K562 (cell line): ENCODE measurements around the gene PTPN7. TPM values are rescaled to one million over a fixed set of nuclear protein-coding genes. Genes with fewer than 3 reads are reported as not detected.
A peak's percentile ranks its signal among the peaks of the same experiment; 100 is the strongest.

Source experiments
- ATAC-seq: fragments of 200-7000 bp; cut with Tn5 transposase; 3 replicates; pipeline ENCODE4 v1.9.1; 2020; ENCODE audit warnings: moderate library complexity
- BruUV-seq: library from RNA; stranded (reverse); fragments of 400-500 nt; replicated peaks from 2 replicates; lab custom pipeline; 2021; lab: Mats Ljungman, UMichigan
- CTCF ChIA-PET: fragments of 300-600 bp; formaldehyde crosslinking; extraction: SDS; loops from one replicate; lab custom pipeline; 2021; ENCODE audit warnings: low intra/inter-chr PET ratio; lab: Yijun Ruan, JAX
- POLR2A ChIA-PET: fragments of 300-600, 350-650 bp; sonication (Branson Sonifier 250); formaldehyde crosslinking; extraction: SDS; loops from one replicate; lab custom pipeline; 2021; ENCODE audit warnings: antibody characterized with exemption, inconsistent platforms; lab: Yijun Ruan, JAX
- DNase-seq, 4 experiments: peaks; one replicate each; pipeline versions ENCODE4 v3.0.0 to v3.0.0-alpha.2; 2011 to 2018; ENCODE audit warnings: low spot score in 3 of 4, mixed read lengths in 3 of 4; ENCODE audit errors: extremely low read depth in 1 of 4
- FAIRE-seq: peaks from 2 replicates; lab custom pipeline; 2011; peaks lifted over from hg19 to GRCh38; lab: Jason Lieb, UNC
- H2AFZ ChIP-seq: 2 replicates; pipeline ENCODE4 v1.6.0; 2011; ENCODE audit warnings: low read depth, low read length, control low read depth, inconsistent platforms
- H3K27ac ChIP-seq: fragments of 200-600 bp; 3 replicates; pipeline ENCODE4 v1.8.0; 2011; ENCODE audit warnings: low read depth, mild to moderate bottlenecking, control low read depth, inconsistent platforms, low read length, moderate library complexity, mixed read lengths; ENCODE audit errors: extremely low read depth
- H3K27me3 ChIP-seq, 2 experiments: fragments of 300-600 bp in 1 of 2; 2 replicates in 1 of 2; 3 replicates in 1 of 2; pipeline versions ENCODE4 v1.6.0 to v1.8.0; 2011; ENCODE audit warnings: inconsistent platforms in 2 of 2, low read length in 2 of 2, mild to moderate bottlenecking in 1 of 2, mixed read lengths in 1 of 2, moderate library complexity in 1 of 2; ENCODE audit not compliant: control insufficient read depth in 2 of 2, insufficient read depth in 2 of 2
- H3K36me3 ChIP-seq: fragments of 300-600 bp; 3 replicates; pipeline ENCODE4 v1.8.0; 2011; ENCODE audit warnings: mild to moderate bottlenecking, low read length, inconsistent platforms; ENCODE audit not compliant: control insufficient read depth, insufficient read depth
- H3K4me1 ChIP-seq, 2 experiments: fragments of 200-600 bp in 1 of 2; replicated peaks in 1 of 2; 2 replicates in 1 of 2; 3 replicates in 1 of 2; pipeline versions ENCODE4 v1.5.1 to v1.8.0; 2011; ENCODE audit warnings: inconsistent platforms in 2 of 2, low read length in 2 of 2, mild to moderate bottlenecking in 1 of 2, mixed read lengths in 1 of 2, moderate library complexity in 1 of 2; ENCODE audit not compliant: control insufficient read depth in 2 of 2, insufficient read depth in 2 of 2
- H3K4me2 ChIP-seq: 2 replicates; pipeline ENCODE4 v1.6.1; 2011; ENCODE audit warnings: low read length, control low read depth, inconsistent platforms, mixed read lengths; ENCODE audit not compliant: insufficient read depth
- H3K4me3 ChIP-seq: fragments of 200-600 bp; sonication (generic), shearing (Covaris generic); 2 replicates; pipeline ENCODE4 v1.5.1; 2016; ENCODE audit warnings: control low read depth, inconsistent platforms
- H3K79me2 ChIP-seq: fragments of 200-600 bp; 3 replicates; pipeline ENCODE4 v1.8.0; 2011; ENCODE audit warnings: low read length, inconsistent platforms; ENCODE audit not compliant: control insufficient read depth, insufficient read depth
- H3K9ac ChIP-seq, 2 experiments: 2 replicates each; pipeline versions ENCODE4 v1.6.0 to v1.6.1; 2011; ENCODE audit warnings: low read depth in 2 of 2, low read length in 2 of 2, control low read depth in 1 of 2, inconsistent platforms in 1 of 2, mild to moderate bottlenecking in 1 of 2, mixed read lengths in 1 of 2; ENCODE audit not compliant: insufficient read depth in 1 of 2
- H3K9me1 ChIP-seq: one replicate; pipeline ENCODE4 v1.6.0; 2011; ENCODE audit warnings: inconsistent platforms, mild to moderate bottlenecking, low read length, moderate library complexity; ENCODE audit not compliant: control insufficient read depth, insufficient read depth
- H3K9me3 ChIP-seq: replicated peaks from 2 replicates; pipeline ENCODE4 v1.5.1; 2011; ENCODE audit warnings: low read depth, low read length, inconsistent platforms; ENCODE audit not compliant: control insufficient read depth, insufficient read depth
- H4K20me1 ChIP-seq: replicated peaks from 2 replicates; pipeline ENCODE4 v1.6.1; 2011; ENCODE audit warnings: low read length, inconsistent platforms, mixed read lengths; ENCODE audit not compliant: control insufficient read depth, insufficient read depth
- ARNT ChIP-seq, 2 experiments: fragments of 450-650 bp; IDR thresholded peaks; 2 replicates each; pipeline ENCODE4 v1.6.1; 2016; ENCODE audit warnings: mild to moderate bottlenecking in 1 of 2
- L3MBTL2 ChIP-seq: fragments of 450-650 bp; IDR thresholded peaks from 2 replicates; pipeline ENCODE4 v1.6.1; 2016; ENCODE audit warnings: mild to moderate bottlenecking, moderate library complexity
- NCOR1 ChIP-seq: fragments of 450-650 bp; IDR thresholded peaks from 2 replicates; pipeline ENCODE4 v1.6.1; 2016; ENCODE audit warnings: mild to moderate bottlenecking, moderate library complexity
- NRF1 ChIP-seq, 2 experiments: fragments of 450-650 bp; IDR thresholded peaks in 1 of 2; conservative IDR thresholded peaks in 1 of 2; 2 replicates each; pipeline ENCODE4 v1.6.1; 2014; ENCODE audit warnings: mild to moderate bottlenecking in 2 of 2
- SUPT5H ChIP-seq: fragments of 450-650 bp; IDR thresholded peaks from 2 replicates; pipeline ENCODE4 v1.6.1; 2016
- TOE1 ChIP-seq, 2 experiments: fragments of 450-650 bp in 1 of 2; sonication (generic) in 1 of 2; formaldehyde crosslinking in 1 of 2; IDR thresholded peaks; 2 replicates each; pipeline versions ENCODE4 v1.7.1 to v1.8.0; 2016 to 2022; ENCODE audit warnings: borderline replicate concordance in 2 of 2, mild to moderate bottlenecking in 2 of 2, antibody characterized with exemption in 1 of 2, inconsistent platforms in 1 of 2, low read depth in 1 of 2, missing genetic modification reagents in 1 of 2, moderate library complexity in 1 of 2
- ZNF134 ChIP-seq: fragments of 250-450 bp; sonication (Bioruptor Pico); conservative IDR thresholded peaks from 2 replicates; pipeline ENCODE4 v1.4.0; 2020
- ZNF282 ChIP-seq: sonication (generic); formaldehyde crosslinking; IDR thresholded peaks from 2 replicates; pipeline ENCODE4 v1.8.1; 2023; ENCODE audit warnings: missing genetic modification reagents
- ZNF408 ChIP-seq: fragments of 250-450 bp; sonication (Bioruptor Pico); IDR thresholded peaks from 2 replicates; pipeline ENCODE4 v1.4.0; 2020; ENCODE audit warnings: low read depth, mild to moderate bottlenecking, moderate library complexity
- ZNF696 ChIP-seq: fragments of 250-450 bp; sonication (Bioruptor Pico); conservative IDR thresholded peaks from 2 replicates; pipeline ENCODE4 v1.4.0; 2020; ENCODE audit warnings: mild to moderate bottlenecking, moderate library complexity
- ZNF717 ChIP-seq: fragments of 250-450 bp; sonication (Bioruptor Pico); IDR thresholded peaks from 2 replicates; pipeline ENCODE4 v1.5.0; 2021
- ZNF764 ChIP-seq: fragments of 250-450 bp; sonication (Bioruptor Pico); IDR thresholded peaks from 2 replicates; pipeline ENCODE4 v1.4.0; 2020; ENCODE audit warnings: low read depth, mild to moderate bottlenecking, moderate library complexity
- WGBS: fragments of 100-300 bp; shearing (Covaris generic); methylation state at CpG from one replicate; pipeline ENCODE4 v1.1.6; 2016; ENCODE audit warnings: low coverage, mixed read lengths; ENCODE audit not compliant: insufficient coverage; ENCODE audit errors: missing lambda C conversion rate; 5-methylcytosine and 5-hydroxymethylcytosine counted together
- in situ Hi-C: fragments of 300-500 bp; cut with MboI; formaldehyde crosslinking; loops from 4 replicates; pipeline ENCODE4 v1.15.0; 2018; ENCODE audit warnings: inconsistent platforms, mixed read lengths
- intact Hi-C: fragments of 100-400 bp; cut with micrococcal nuclease; formaldehyde crosslinking; loops from 2 replicates; pipeline ENCODE4 v1.14.2; 2022
- polyA plus RNA-seq, 8 experiments: library from polyadenylated mRNA; depleted of rRNA in 4 of 8; stranded (reverse) in 5 of 8; unstranded in 3 of 8; fragments of >200 nt; fragmentation: Nextera tagmentation in 2 of 8; fragmentation: Illumina TruSeq in 1 of 8; extraction: Ambion mirVana in 2 of 8; extraction: Trizol in 1 of 8; gene quantifications; 2 replicates each; pipeline versions ENCODE4 v1.2.1 to v1.2.3, GENCODE V29; 2011 to 2014; ENCODE audit warnings: inconsistent platforms in 1 of 8, missing spikeins in 1 of 8
- total RNA-seq, 7 experiments: library from RNA; depleted of rRNA in 6 of 7; stranded (reverse); fragments of >200 nt in 6 of 7; fragmentation: Illumina TruSeq in 2 of 7; extraction: Trizol in 2 of 7; gene quantifications; 2 replicates each; pipeline versions ENCODE4 v1.2.1 to v1.2.3, GENCODE V29; 2011 to 2021; ENCODE audit warnings: low replicate concordance in 1 of 7
- TF ChIP-seq, protein P1 (sequence below): fragments of 450-650 bp; IDR thresholded peaks from 2 replicates; pipeline ENCODE4 v1.6.1; 2018; ENCODE audit not compliant: partially characterized antibody
- TF ChIP-seq, protein P2 (sequence below): fragments of 450-650 bp; formaldehyde crosslinking; IDR thresholded peaks from 2 replicates; pipeline ENCODE4 v1.4.0; 2020; ENCODE audit warnings: mild to moderate bottlenecking, moderate library complexity
- TF ChIP-seq, protein P3 (sequence below), 2 experiments: fragments of 200-800 bp in 1 of 2; sonication (Bioruptor generic) in 1 of 2; sonication (generic) in 1 of 2; formaldehyde crosslinking in 1 of 2; IDR thresholded peaks in 1 of 2; conservative IDR thresholded peaks in 1 of 2; 2 replicates each; pipeline versions ENCODE4 v1.5.0 to v1.6.1; 2016 to 2020; ENCODE audit warnings: missing compliant biosample characterization in 1 of 2, missing genetic modification characterization in 1 of 2, missing genetic modification reagents in 1 of 2

PTPN7 gene
- total and polyA plus RNA-seq, 9 of the 15 experiments (the other 6 are each of a cell fraction or from before 2014, with no cell fraction given): 18.7 to 144 (median 120) TPM

DNA sequence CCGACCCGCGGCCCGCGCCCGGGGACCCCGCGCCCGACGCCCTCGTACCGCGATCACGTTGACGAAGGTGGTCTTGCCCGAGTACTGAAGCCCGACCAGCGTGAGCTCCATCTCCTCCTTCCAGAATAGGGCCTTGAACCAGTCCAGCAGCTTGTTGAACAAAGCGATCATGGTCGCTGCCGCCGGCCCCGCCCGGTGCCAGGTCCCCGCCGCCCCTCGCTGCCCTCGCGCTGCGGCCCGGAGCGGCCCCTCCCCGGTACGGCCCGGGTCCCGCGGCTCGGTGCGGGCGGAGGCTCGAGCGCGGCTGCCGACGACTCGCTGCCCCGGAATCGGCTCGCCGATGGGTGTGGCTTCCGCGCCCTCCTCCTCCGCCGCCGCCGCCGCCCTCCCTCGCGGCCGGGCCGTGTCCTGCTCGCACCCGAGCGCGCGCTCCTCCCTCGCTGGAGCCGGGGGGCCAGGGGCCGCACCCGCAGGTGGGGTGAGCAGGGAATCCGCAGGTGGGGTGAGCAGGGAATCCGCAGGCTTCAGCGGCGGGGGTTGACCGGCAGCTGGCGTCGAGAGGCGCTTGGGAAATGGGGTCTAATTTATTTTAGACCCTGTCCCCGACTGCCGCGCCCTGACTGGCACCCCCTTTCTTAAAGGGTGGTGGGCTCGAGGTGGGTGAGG lies 15.9 kb downstream of the PTPN7 start, which contains the start of gene ARL8A:
Gene ARL8A, minus strand, starts transcription at position 336 of the 666 bp plus-strand sequence. Its CDS starts 165 bp downstream, at position 171.
- WGBS: under 1% methylated on average over 62 of the region's 82 CpGs
- peak within 1 kb of the TSS; percentile 84 for H3K4me2 ChIP-seq
- peak within 1 kb of the TSS; percentile 96 for H2AFZ ChIP-seq
- peaks cover 30% of the 10 kb centered on the region for H3K79me2 ChIP-seq
- no peaks in the 10 kb centered on the region for H3K27me3 ChIP-seq
- BruUV-seq: no TSS peak
- CTCF ChIA-PET: no interaction called here
- in situ Hi-C loops (no loop called here), intact Hi-C loops (no loop called here)
- peaks cover 19 to 31% of the 10 kb centered on the region in 2 experiments; a peak in 4 of 5 replicates for H3K4me1 ChIP-seq
- H3K9me1 ChIP-seq: peaks cover 4% of the 10 kb centered on the region
- H4K20me1 ChIP-seq: peaks cover 7% of the 10 kb centered on the region
- peak within 1 kb of the TSS; percentile 80 for H3K4me3 ChIP-seq
- H3K9ac ChIP-seq: peak within 1 kb of the TSS; percentile 76 to 97
- DNase-seq: peak; percentile 81 to 92 (median 91)
- H3K27ac ChIP-seq: peak within 1 kb of the TSS; percentile 73
- H3K36me3 ChIP-seq: peaks cover 35% of the 10 kb centered on the region
- FAIRE-seq: no peak
- ATAC-seq: peak; percentile 86
- POLR2A ChIA-PET: interaction anchor here (0.6 to 8.9 kb wide), 8 partner anchors 8 to 181 kb away, joined by 3 to 49 read pairs (median 4); no protein-coding TSS in a partner anchor
- no peaks in the 10 kb centered on the region for H3K9me3 ChIP-seq
- TF ChIP-seq ARNT (IDR thresholded peaks at IDR 0.05) (no peak), ZNF134 (0 out of 2 replicates have a peak, but pooled peaks have one; percentile 27), L3MBTL2 (peak; percentile 76), ZNF282 (CRISPR knock-in tag) (peak; percentile 26; the same call in 1 of the 2 replicates), ZNF764 (CRISPR knock-in tag) (peak; percentile 30; the same call in 1 of the 2 replicates), NCOR1 (no peak), NRF1 (conservative IDR thresholded peaks at IDR 0.05 in 1 of 2, IDR thresholded peaks at IDR 0.05 in 1 of 2) (peak in 1 of 2 experiments; percentile 19; a peak in 2 of 4 replicates), TOE1 (IDR thresholded peaks at IDR 0.05; ENCODE audit: borderline replicate concordance) (peak; percentile 25; the same call in 1 of the 2 replicates), TOE1 (CRISPR knock-in tag; IDR thresholded peaks at IDR 0.05; ENCODE audit: borderline replicate concordance, low read depth) (no peak), SUPT5H (peak; percentile 19; the same call in 1 of the 2 replicates), ZNF717 (no peak), ZNF696 (CRISPR knock-in tag) (no peak), ZNF408 (no peak)
- TF ChIP-seq, protein P1, sequence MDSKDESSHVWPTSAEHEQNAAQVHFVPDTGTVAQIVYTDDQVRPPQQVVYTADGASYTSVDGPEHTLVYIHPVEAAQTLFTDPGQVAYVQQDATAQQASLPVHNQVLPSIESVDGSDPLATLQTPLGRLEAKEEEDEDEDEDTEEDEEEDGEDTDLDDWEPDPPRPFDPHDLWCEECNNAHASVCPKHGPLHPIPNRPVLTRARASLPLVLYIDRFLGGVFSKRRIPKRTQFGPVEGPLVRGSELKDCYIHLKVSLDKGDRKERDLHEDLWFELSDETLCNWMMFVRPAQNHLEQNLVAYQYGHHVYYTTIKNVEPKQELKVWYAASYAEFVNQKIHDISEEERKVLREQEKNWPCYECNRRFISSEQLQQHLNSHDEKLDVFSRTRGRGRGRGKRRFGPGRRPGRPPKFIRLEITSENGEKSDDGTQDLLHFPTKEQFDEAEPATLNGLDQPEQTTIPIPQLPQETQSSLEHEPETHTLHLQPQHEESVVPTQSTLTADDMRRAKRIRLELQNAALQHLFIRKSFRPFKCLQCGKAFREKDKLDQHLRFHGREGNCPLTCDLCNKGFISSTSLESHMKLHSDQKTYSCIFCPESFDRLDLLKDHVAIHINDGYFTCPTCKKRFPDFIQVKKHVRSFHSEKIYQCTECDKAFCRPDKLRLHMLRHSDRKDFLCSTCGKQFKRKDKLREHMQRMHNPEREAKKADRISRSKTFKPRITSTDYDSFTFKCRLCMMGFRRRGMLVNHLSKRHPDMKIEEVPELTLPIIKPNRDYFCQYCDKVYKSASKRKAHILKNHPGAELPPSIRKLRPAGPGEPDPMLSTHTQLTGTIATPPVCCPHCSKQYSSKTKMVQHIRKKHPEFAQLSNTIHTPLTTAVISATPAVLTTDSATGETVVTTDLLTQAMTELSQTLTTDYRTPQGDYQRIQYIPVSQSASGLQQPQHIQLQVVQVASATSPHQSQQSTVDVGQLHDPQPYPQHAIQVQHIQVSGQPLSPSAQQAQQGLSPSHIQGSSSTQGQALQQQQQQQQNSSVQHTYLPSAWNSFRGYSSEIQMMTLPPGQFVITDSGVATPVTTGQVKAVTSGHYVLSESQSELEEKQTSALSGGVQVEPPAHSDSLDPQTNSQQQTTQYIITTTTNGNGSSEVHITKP: peak; percentile 20
- TF ChIP-seq, protein P2, sequence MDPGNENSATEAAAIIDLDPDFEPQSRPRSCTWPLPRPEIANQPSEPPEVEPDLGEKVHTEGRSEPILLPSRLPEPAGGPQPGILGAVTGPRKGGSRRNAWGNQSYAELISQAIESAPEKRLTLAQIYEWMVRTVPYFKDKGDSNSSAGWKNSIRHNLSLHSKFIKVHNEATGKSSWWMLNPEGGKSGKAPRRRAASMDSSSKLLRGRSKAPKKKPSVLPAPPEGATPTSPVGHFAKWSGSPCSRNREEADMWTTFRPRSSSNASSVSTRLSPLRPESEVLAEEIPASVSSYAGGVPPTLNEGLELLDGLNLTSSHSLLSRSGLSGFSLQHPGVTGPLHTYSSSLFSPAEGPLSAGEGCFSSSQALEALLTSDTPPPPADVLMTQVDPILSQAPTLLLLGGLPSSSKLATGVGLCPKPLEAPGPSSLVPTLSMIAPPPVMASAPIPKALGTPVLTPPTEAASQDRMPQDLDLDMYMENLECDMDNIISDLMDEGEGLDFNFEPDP (CRISPR knock-in tag): no peak
- TF ChIP-seq, protein P3, sequence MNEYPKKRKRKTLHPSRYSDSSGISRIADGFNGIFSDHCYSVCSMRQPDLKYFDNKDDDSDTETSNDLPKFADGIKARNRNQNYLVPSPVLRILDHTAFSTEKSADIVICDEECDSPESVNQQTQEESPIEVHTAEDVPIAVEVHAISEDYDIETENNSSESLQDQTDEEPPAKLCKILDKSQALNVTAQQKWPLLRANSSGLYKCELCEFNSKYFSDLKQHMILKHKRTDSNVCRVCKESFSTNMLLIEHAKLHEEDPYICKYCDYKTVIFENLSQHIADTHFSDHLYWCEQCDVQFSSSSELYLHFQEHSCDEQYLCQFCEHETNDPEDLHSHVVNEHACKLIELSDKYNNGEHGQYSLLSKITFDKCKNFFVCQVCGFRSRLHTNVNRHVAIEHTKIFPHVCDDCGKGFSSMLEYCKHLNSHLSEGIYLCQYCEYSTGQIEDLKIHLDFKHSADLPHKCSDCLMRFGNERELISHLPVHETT (CRISPR knock-in tag; conservative IDR thresholded peaks at IDR 0.05 in 1 of 2, IDR thresholded peaks at IDR 0.05 in 1 of 2): peak in 1 of 2 experiments; percentile 92; a peak in 2 of 4 replicates
